ENCODE measurements around the gene PSMC1. TPM values are rescaled to one million over a fixed set of nuclear protein-coding genes. Genes with fewer than 3 reads are reported as not detected.

PSMC1 gene
- total RNA-seq, 1 donor from 2014 or later: 84.5 TPM

- TF ChIP-seq CTCF (IDR thresholded peaks at IDR 0.05; ENCODE audit: unreplicated experiment): no peak
- Mint-ChIP-seq H3K4me1 (peaks cover 14% of the 10 kb centered on the region), H3K4me3 (no peak overlapping the region), H3K27ac (no peak overlapping the region), H3K27me3 (ENCODE audit: low read depth) (no peaks in the 10 kb centered on the region), H3K9me3 (no peaks in the 10 kb centered on the region), H3K36me3 (peaks cover 24% of the 10 kb centered on the region)
- DNase-seq (ENCODE audit: low spot score in 2 of 2, unreplicated experiment in 2 of 2): no peak
These were observed 43.1 kb downstream of the PSMC1 start for GRCh38 chr14:90299408-90299807.

GRCh38 chr14:90300611-90301047 lies 44.3 kb downstream of the PSMC1 start:
- Mint-ChIP-seq H3K9me3 (no peaks in the 10 kb centered on the region), H3K27me3 (ENCODE audit: low read depth) (no peaks in the 10 kb centered on the region), H3K4me1 (peaks cover 14% of the 10 kb centered on the region), H3K36me3 (peaks cover 26% of the 10 kb centered on the region), H3K27ac (peak overlapping the region; percentile 23), H3K4me3 (no peak overlapping the region)
- DNase-seq (ENCODE audit: low spot score in 2 of 2, unreplicated experiment in 2 of 2): no peak
- no peak for TF ChIP-seq CTCF (IDR thresholded peaks at IDR 0.05; ENCODE audit: unreplicated experiment)

- no peak overlapping the region for H3K4me3 Mint-ChIP-seq
- no peak for TF ChIP-seq CTCF (IDR thresholded peaks at IDR 0.05; ENCODE audit: unreplicated experiment)
- no peaks in the 10 kb centered on the region for H3K27me3 Mint-ChIP-seq (ENCODE audit: low read depth)
- peak overlapping the region; percentile 80 for H3K27ac Mint-ChIP-seq
- H3K9me3 Mint-ChIP-seq: no peaks in the 10 kb centered on the region
- no peak for DNase-seq (ENCODE audit: low spot score in 2 of 2, unreplicated experiment in 2 of 2)
- peaks cover 26% of the 10 kb centered on the region for H3K36me3 Mint-ChIP-seq
- H3K4me1 Mint-ChIP-seq: peaks cover 14% of the 10 kb centered on the region
These were observed 44.8 kb downstream of the PSMC1 start for GRCh38 chr14:90301122-90301521.

- peak overlapping the region; percentile 84 for H3K27ac Mint-ChIP-seq
- no peaks in the 10 kb centered on the region for H3K9me3 Mint-ChIP-seq
- H3K4me3 Mint-ChIP-seq: no peak overlapping the region
- no peaks in the 10 kb centered on the region for H3K27me3 Mint-ChIP-seq (ENCODE audit: low read depth)
- TF ChIP-seq CTCF (IDR thresholded peaks at IDR 0.05; ENCODE audit: unreplicated experiment): no peak
- peaks cover 14% of the 10 kb centered on the region for H3K4me1 Mint-ChIP-seq
- peaks cover 23% of the 10 kb centered on the region for H3K36me3 Mint-ChIP-seq
- DNase-seq (ENCODE audit: low spot score in 2 of 2, unreplicated experiment in 2 of 2): no peak
These were observed 45.3 kb downstream of the PSMC1 start for GRCh38 chr14:90301668-90302090.

- Mint-ChIP-seq H3K27ac (no peak overlapping the region), H3K36me3 (peaks cover 23% of the 10 kb centered on the region), H3K27me3 (ENCODE audit: low read depth) (no peaks in the 10 kb centered on the region), H3K9me3 (no peaks in the 10 kb centered on the region), H3K4me1 (peaks cover 14% of the 10 kb centered on the region), H3K4me3 (no peak overlapping the region)
- TF ChIP-seq CTCF (IDR thresholded peaks at IDR 0.05; ENCODE audit: unreplicated experiment): no peak
- DNase-seq (ENCODE audit: low spot score in 2 of 2, unreplicated experiment in 2 of 2): no peak
These were observed 46.4 kb downstream of the PSMC1 start for GRCh38 chr14:90302529-90303303.

Measured in mesothelial cell of epicardium (in vitro differentiated cells).